NCI-H2196 treated with DMSO at 0.1 percent for 48 hours (cell line): Measurements from ENCODE around the gene CDC42BPA.
"Not testable (repeated sequence)": the region's sequence is repeated elsewhere in the genome, so short reads cannot be mapped to it uniquely, and the experiment has no call there.

Source experiments
- DNase-seq: peaks from one replicate; lab custom pipeline; 2025; ENCODE audit not compliant: unreplicated experiment; lab: John Stamatoyannopoulos, UW

Gene CDC42BPA

GRCh38 chr1:227136210-227136820 is 182.0 kb downstream of the CDC42BPA start:
- no peak for DNase-seq

DNA sequence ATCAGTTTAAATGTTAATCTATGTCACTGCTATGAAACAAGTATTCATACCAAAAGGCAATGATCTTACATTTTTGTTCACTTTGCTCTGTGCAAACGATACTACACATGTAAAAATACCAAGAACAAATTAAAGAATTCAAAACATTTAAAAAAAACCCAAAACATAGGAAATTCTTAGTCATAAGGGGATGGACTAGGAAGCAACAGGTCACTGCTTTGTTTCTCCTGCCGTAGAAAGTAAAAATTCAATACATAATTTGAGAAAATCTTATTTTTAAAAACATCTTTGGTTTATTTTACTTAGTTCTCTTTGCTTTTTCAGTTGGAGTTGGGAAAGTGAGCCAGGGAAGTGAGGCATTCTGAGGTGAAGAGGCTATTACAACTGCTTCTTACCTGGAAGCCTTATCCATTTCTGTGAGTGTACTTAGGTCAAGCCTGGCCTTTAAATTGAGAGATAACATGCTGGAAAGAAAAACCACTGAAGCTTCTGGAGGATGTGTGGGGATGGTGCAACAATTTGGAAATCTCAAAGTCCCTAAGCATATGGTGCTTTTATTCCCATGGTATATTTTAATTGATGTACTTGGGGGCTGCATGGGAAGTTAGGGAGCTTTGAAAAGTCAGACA is 183.5 kb downstream of the CDC42BPA start:
- DNase-seq, result no peak

GRCh38 chr1:227132695-227133094 is 185.6 kb downstream of the CDC42BPA start:
- not testable (repeated sequence) for DNase-seq

GRCh38 chr1:227131193-227131592 is 187.1 kb downstream of the CDC42BPA start:
- DNase-seq, result no peak

GRCh38 chr1:227127891-227128290 is 190.4 kb downstream of the CDC42BPA start:
- DNase-seq, result no peak

DNA sequence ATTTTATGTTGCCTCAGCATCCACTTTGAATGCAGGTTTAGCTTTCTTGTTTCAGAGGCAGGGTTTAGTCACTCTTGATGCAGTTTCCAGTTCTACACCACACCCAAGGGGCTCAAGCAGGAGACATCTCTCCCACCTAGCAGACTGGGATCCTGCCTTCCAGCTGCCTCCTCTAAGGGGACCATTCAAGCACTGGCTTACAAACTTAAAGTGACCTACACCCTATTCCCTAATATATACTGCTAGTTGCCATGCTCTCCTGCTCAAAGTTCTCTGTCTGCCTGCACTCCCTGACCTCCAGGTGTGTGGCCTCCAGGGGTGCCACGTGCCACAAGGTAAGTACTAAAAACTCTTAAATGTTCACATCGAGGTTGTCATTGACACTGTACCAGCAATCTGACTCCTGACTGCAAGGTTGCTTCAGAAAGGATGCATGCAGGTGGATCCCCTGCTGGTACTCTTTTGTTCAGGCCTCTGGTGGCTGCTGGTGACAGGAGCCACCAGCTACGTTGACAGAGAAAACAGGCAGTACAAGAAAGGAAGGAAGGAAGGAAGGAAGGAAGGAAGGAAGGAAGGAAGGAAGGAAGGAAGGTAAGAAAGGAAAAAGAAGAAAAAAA is 192.3 kb downstream of the CDC42BPA start:
- DNase-seq, result no peak

DNA sequence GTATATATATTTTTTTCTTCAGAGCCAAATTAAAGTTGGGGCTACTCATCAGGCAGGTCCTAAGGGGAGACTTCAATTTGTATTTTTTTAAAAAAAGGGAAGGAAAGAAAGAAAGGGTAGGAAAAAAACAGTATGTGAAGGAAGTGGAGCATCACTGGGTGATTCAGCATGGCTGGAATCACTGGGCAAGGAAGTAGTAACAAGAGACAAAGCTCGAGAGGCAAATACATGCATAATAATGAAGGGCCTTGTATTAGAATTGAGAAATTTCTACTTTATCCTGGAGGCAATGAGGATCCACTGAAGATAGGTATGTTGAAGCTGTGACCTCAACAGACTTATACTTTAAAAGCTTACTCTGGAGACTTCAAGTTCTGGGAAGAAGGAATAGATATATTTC is 193.8 kb downstream of the CDC42BPA start:
- no peak for DNase-seq

- no peak for DNase-seq
Observed at GRCh38 chr1:227120826-227121225, 197.5 kb downstream of the CDC42BPA start.

DNA sequence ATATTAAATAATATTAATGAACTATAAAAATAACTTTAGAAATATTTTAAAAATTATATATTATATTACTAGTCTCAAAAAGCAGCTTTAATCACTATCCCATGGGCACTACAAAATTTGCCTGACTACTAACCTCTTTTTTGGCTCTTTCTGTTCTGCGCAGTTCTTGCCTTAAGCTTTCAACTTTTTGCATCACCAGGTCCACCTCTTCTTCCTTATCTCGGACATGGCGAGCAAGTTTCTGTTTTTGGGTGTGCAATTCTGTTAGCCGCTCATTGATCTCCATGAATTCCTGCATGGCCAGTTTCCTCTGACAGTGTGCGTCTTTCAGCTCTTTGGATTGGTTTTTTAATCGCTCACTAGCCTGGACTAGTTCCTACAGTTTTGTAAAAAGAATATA is 205.8 kb downstream of the CDC42BPA start:
- DNase-seq, result no peak

- no peak for DNase-seq
Observed at GRCh38 chr1:227111782-227112181, 206.5 kb downstream of the CDC42BPA start.

DNA sequence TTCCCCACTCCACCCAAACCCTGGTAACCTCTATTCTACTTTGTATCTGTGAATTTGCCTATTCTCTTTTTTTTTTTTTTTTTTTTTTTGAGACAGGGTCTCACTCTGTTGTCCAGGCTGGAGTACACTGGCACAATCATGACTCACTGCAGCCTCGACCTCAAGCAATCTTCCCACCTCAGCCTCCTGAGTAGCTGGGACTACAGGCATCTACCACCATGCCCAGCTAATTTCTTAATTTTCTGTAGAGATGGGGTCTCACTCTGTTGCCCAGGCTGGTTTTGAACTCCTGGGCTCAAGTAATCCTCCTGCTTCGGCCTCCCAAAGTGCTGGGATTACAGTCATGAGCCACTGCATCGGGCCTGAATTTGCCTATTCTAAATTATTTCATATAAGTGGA is 213.0 kb downstream of the CDC42BPA start:
- DNase-seq, result not testable (repeated sequence)

GRCh38 chr1:227102056-227102455 is 216.2 kb downstream of the CDC42BPA start:
- no peak for DNase-seq

- no peak for DNase-seq
Observed at GRCh38 chr1:227094249-227094966, 223.9 kb downstream of the CDC42BPA start.

DNA sequence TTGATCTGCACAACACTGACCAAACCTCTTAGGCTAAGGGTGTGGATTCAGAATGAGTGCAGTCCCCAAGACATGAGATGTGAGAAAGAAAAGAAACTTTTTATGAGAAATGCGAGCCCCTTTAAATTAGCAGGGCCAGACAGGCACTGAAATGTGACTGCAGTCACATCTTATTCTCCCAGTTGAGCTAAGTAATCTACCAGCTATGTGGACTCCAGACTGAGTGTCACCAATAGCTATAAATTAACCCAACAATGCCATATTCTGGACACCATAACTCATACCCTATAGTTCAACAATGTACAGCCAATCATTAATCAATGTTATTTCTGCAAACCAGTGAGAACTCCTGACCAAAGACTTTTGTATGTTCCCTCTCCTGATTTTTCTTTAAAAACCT is 225.0 kb downstream of the CDC42BPA start:
- DNase-seq, result no peak

DNA sequence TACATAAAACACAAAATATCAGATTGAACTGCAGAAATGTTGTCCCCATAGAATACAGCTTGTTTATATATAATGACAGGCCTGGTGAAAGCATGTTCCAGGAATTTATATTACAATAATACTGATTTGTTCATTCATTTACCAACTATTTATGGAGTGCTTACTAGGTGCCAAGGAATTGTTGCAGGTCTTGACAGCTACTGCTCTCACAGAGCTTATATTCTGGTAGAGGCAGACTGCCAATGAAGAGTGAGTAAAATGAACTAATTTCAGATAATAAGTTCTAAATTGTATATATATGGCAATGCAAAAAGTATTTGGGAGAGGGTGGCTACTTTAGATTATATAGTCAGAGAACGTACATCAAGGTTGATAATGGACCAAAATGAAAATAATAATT is 226.2 kb downstream of the CDC42BPA start:
- no peak for DNase-seq

- no peak for DNase-seq
Observed at GRCh38 chr1:227086636-227087035, 231.7 kb downstream of the CDC42BPA start.

DNA sequence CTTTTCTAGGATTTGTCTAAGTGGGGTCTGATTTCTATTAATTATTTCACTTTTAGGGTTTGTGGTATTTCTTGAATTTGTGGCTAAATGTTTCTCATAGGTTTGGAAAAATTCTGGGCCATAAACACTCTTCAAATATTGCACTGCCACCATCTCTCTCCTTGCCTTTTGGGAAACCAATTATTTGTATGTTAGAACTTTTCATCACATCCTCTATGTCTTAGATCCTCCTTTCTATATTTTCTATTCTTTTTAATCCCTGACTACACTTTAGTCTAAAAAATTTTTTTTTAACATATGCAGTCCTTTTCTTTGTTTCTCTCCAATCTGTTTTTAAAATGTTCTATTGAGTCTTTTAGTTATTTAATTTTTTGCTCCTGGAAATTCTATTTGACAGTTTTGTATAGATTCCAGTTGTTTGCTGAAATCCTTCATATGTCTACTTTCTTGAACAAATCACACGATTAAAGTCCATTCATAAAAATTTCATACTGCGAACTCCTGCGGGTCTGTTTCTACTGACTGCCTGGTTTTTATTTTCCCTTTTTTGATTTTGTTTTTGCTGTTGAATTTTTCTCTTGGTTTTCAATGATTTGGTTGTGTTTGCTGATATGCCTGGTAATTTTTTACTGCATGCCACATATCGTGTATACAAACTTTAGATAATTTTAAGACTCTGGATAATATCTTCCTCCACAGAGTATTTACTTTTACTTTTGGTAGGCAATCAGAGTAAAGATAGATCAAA is 235.1 kb downstream of the CDC42BPA start:
- no peak for DNase-seq

GRCh38 chr1:227077783-227078182 is 240.5 kb downstream of the CDC42BPA start:
- DNase-seq, result no peak

DNA sequence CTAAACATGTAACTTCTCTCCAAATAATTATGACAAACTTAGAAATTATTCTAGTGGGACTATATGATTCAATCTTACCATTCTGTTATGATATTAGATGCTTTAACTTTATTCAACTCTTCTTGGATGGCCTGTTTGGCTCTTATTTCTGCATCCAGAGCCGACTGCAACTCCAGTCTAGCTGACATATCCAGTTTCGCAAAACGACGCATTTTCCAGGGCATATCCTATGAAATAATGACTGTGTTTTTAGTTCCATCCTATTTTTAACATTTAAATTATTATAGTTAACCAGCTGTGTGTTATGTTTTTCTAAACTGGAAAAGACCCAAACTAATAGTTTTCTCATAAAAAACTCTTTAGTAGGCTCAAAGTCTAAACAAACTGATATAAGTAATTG is 244.5 kb downstream of the CDC42BPA start:
- no peak for DNase-seq

DNA sequence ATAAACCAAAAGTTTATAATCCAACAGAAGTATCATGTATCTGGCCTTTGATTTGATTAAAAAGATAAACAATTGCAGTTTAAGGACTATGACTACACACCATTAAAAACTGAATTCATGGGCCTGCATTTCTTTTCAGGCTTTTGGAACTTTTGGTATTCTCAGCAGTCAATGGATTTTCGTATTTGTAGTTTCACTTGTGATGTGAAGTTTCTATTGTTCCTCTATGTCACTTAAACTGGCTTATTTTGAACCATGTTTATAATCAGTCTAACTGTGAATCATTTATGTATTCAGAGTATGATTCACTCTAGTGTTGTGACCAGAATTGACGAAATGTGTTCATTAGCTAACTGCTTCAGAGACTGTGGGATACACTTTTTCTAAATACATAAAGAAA is 245.3 kb downstream of the CDC42BPA start:
- no peak for DNase-seq

DNA sequence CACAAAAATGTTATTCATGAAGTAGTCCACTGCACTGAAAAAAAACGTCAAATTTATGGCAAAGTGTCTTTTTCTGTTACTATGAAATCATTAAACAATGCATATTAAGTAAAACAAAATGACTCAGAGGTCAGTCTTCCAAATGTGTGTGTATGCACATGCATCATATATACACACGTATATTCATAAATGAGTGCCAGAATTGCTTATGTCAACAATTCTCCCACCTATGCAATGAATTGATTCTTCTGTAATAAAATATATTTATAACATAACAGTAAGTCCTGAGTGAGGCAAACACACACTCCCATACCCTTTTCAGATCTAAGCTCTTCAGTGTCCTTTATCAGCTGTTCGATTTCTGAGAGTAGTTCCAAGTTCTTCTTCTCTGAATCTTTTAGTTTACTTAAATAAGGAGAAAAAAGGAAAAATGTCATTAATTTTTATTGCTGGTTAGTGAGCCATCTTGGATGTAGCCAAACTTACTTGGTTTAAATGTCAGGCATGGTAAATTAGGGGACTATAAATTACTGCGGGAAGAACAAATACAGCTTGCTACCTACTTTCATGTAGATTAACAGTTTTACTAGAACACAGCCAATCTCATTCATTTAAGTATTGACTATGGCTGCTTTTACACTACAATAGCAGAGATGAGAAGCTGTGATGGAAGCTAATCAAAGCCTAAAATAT is 246.3 kb downstream of the CDC42BPA start:
- DNase-seq, result no peak
